HCT116 (cell line): Measurements from ENCODE around the gene BRD4. TPM values are rescaled to one million over a fixed set of nuclear protein-coding genes. Genes with fewer than 3 reads are reported as not detected.
A peak's percentile ranks its signal among the peaks of the same experiment; 100 is the strongest.

Source experiments
- ATAC-seq: fragments of 200-7000 bp; cut with Tn5 transposase; 2 replicates; pipeline ENCODE4 v1.9.1; 2020; ENCODE audit warnings: mild to moderate bottlenecking, moderate library complexity
- BruUV-seq: library from RNA; stranded (reverse); fragments of 400-500 nt; replicated peaks from 2 replicates; lab custom pipeline; 2021; lab: Mats Ljungman, UMichigan
- CTCF ChIA-PET: fragments of 300-600 bp; sonication (Branson Sonifier 250); formaldehyde crosslinking; loops from one replicate; lab custom pipeline; 2021; ENCODE audit warnings: antibody characterized with exemption; lab: Charles Lee
- POLR2A ChIA-PET: fragments of 300-600, 350-600 bp; sonication (Branson Sonifier 250); formaldehyde crosslinking; loops from one replicate; lab custom pipeline; 2021; ENCODE audit warnings: antibody characterized with exemption; lab: Charles Lee
- RAD21 ChIA-PET, 2 experiments: fragments of 300-600 bp; sonication (Branson Sonifier 250); formaldehyde crosslinking; loops; one replicate each; lab custom pipeline; 2023; ENCODE audit warnings: low total read pairs in 2 of 2; ENCODE audit not compliant: uncharacterized antibody in 2 of 2, unreplicated experiment in 2 of 2, low non-redundant PET in 1 of 2; lab: Charles Lee
- DNase-seq: peaks from one replicate; pipeline ENCODE4 v3.0.0-alpha.2; 2010; ENCODE audit warnings: low read depth, low spot score
- H2AFZ ChIP-seq: fragments of 200-600 bp; shearing (Covaris generic), sonication (generic); 2 replicates; pipeline ENCODE4 v1.6.1; 2017; ENCODE audit warnings: low read depth, mixed run types, mixed read lengths, antibody characterized with exemption, low read length; ENCODE audit not compliant: poor library complexity, severe bottlenecking
- H3K27ac ChIP-seq: 2 replicates; pipeline ENCODE4 v1.5.1; 2012; ENCODE audit warnings: low read depth, low read length
- H3K27me3 ChIP-seq: fragments of 200-600 bp; sonication (generic); 2 replicates; pipeline ENCODE4 v1.6.1; 2016; ENCODE audit warnings: mixed run types, low read length, mixed read lengths; ENCODE audit not compliant: insufficient read depth
- H3K36me3 ChIP-seq, 2 experiments: fragments of 200-500 bp in 1 of 2; fragments of 200-600 bp in 1 of 2; sonication (Bioruptor generic) in 1 of 2; sonication (generic) in 1 of 2; 2 replicates each; pipeline versions ENCODE4 v1.5.1 to v1.6.1; 2014 to 2016; ENCODE audit warnings: low read length in 2 of 2, inconsistent platforms in 1 of 2, mixed read lengths in 1 of 2, mixed run types in 1 of 2; ENCODE audit not compliant: insufficient read depth in 2 of 2, control insufficient read depth in 1 of 2
- H3K4me1 ChIP-seq, 2 experiments: fragments of 200-600 bp in 1 of 2; sonication (generic) in 1 of 2; 2 replicates each; pipeline versions ENCODE4 v1.5.1 to v1.6.1; 2012 to 2017; ENCODE audit warnings: low read length in 2 of 2, inconsistent platforms in 1 of 2, mild to moderate bottlenecking in 1 of 2, mixed read lengths in 1 of 2, mixed run types in 1 of 2, moderate library complexity in 1 of 2; ENCODE audit not compliant: insufficient read depth in 2 of 2, control insufficient read depth in 1 of 2
- H3K4me2 ChIP-seq: fragments of 200-600 bp; sonication (generic); 2 replicates; pipeline ENCODE4 v1.6.1; 2017; ENCODE audit warnings: mixed run types, low read length, mixed read lengths
- H3K4me3 ChIP-seq, 2 experiments: fragments of 200-600 bp in 1 of 2; sonication (generic) in 1 of 2; replicated peaks in 1 of 2; 2 replicates each; pipeline ENCODE4 v1.5.1; 2011 to 2016; ENCODE audit warnings: low read length in 2 of 2, control low read depth in 1 of 2, low read depth in 1 of 2, mild to moderate bottlenecking in 1 of 2, mixed read lengths in 1 of 2, mixed run types in 1 of 2
- H3K79me2 ChIP-seq: fragments of 200-600 bp; sonication (generic); 2 replicates; pipeline ENCODE4 v1.6.1; 2017; ENCODE audit warnings: mild to moderate bottlenecking, mixed run types, low read length, moderate library complexity, mixed read lengths; ENCODE audit not compliant: insufficient read depth
- H3K9ac ChIP-seq: fragments of 200-600 bp; sonication (generic); 2 replicates; pipeline ENCODE4 v1.6.1; 2016; ENCODE audit warnings: low read length, mixed read lengths
- H3K9me2 ChIP-seq: fragments of 200-600 bp; sonication (generic), shearing (Covaris generic); 2 replicates; pipeline ENCODE4 v1.6.1; 2017; ENCODE audit warnings: mixed run types, mild to moderate bottlenecking, moderate library complexity; ENCODE audit not compliant: insufficient read depth
- H3K9me3 ChIP-seq, 2 experiments: fragments of 200-500 bp in 1 of 2; fragments of 200-600 bp in 1 of 2; sonication (Bioruptor generic) in 1 of 2; sonication (generic) in 1 of 2; 2 replicates each; pipeline ENCODE4 v1.6.1; 2014 to 2017; ENCODE audit warnings: low read length in 2 of 2, mixed read lengths in 2 of 2, inconsistent platforms in 1 of 2, low read depth in 1 of 2, mild to moderate bottlenecking in 1 of 2, mixed run types in 1 of 2, moderate library complexity in 1 of 2; ENCODE audit not compliant: control insufficient read depth in 1 of 2, insufficient read depth in 1 of 2
- H4K20me1 ChIP-seq: fragments of 200-600 bp; sonication (generic), shearing (Covaris generic); 2 replicates; pipeline ENCODE4 v1.6.1; 2017; ENCODE audit warnings: mixed run types, mild to moderate bottlenecking, moderate library complexity; ENCODE audit not compliant: insufficient read depth
- CBX3 ChIP-seq: IDR thresholded peaks from 2 replicates; pipeline ENCODE4 v1.6.1; 2012; ENCODE audit warnings: low read depth
- ELF1 ChIP-seq: IDR thresholded peaks from 2 replicates; pipeline ENCODE4 v1.6.1; 2012; ENCODE audit warnings: low read depth, borderline replicate concordance
- RAD21 ChIP-seq: IDR thresholded peaks from 2 replicates; pipeline ENCODE4 v1.6.1; 2012; ENCODE audit warnings: low read depth, mild to moderate bottlenecking
- SP1 ChIP-seq: IDR thresholded peaks from 2 replicates; pipeline ENCODE4 v1.6.1; 2012; ENCODE audit warnings: low read depth
- SRF ChIP-seq: IDR thresholded peaks from 2 replicates; pipeline ENCODE4 v1.6.1; 2012; ENCODE audit warnings: low read depth
- TCF7L2 ChIP-seq: IDR thresholded peaks from 2 replicates; pipeline ENCODE4 v1.7.0; 2011; ENCODE audit warnings: borderline replicate concordance, inconsistent platforms; ENCODE audit not compliant: insufficient read depth, insufficient read length; ENCODE audit errors: extremely low read depth
- YY1 ChIP-seq: IDR thresholded peaks from 2 replicates; pipeline ENCODE4 v1.6.1; 2011; ENCODE audit warnings: low read length, low read depth, moderate library complexity, mild to moderate bottlenecking; ENCODE audit not compliant: insufficient replicate concordance; ENCODE audit errors: extremely low read depth
- ZNF274 ChIP-seq: fragments of 200-500 bp; sonication (Bioruptor generic); IDR thresholded peaks from 2 replicates; pipeline ENCODE4 v1.6.1; 2014; ENCODE audit warnings: mild to moderate bottlenecking, low read depth, low read length, inconsistent platforms
- intact Hi-C: fragments of 100-400 bp; cut with micrococcal nuclease; formaldehyde crosslinking; loops from 2 replicates; pipeline ENCODE4 v1.10.0; 2022
- total RNA-seq: library from RNA; stranded (reverse); gene quantifications from one replicate; pipeline ENCODE4 v1.2.1, GENCODE V29; 2021; ENCODE audit not compliant: unreplicated experiment
- TF ChIP-seq, protein P1 (sequence below): IDR thresholded peaks from 2 replicates; pipeline ENCODE4 v1.6.1; 2012
- TF ChIP-seq, protein P2 (sequence below), 3 experiments: fragments of 200-600 bp in 1 of 3; sonication (generic) in 1 of 3; IDR thresholded peaks in 2 of 3; conservative IDR thresholded peaks in 1 of 3; 2 replicates each; pipeline ENCODE4 v1.5.1; 2012 to 2017; ENCODE audit warnings: low read depth in 2 of 3, low read length in 2 of 3, antibody characterized with exemption in 1 of 3, borderline replicate concordance in 1 of 3, control low read depth in 1 of 3, mild to moderate bottlenecking in 1 of 3, mixed read lengths in 1 of 3, mixed run types in 1 of 3, moderate library complexity in 1 of 3; ENCODE audit not compliant: insufficient read depth in 1 of 3

The BRD4 gene
- total RNA-seq, 1 experiment from 2014 or later: 52.9 TPM

DNA sequence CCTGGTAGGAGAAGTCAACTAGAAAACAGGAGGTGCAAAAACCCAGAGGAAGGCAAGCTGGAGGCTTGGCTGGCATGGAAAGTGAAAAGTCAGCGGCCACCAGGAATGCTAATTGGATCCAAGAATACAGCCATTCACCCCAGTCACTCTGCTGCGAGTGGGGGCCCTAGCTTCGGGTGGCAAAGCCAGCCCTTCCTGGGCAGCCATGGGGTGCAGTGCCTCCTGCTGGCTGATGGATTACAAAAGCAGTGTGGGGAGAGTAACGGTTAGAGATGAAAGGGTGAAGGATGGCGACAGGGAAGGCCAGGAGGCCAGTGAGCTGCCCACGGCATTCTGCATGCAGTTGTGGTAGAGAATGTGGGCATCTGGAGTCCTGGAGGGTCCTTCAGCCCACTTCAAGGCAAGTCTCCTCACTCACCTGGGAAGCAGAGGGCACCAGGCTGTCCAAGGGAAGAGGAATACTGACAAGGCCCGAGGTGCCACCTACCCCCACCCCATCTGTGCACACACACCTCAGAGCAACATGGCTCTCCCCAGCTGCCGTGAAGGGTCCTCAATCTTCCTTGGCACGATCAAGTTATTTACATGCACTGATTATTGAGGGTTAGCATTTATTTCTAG is 79.8 kb downstream of the BRD4 start:
- no peak for DNase-seq
- no peaks in the 10 kb centered on the region for H3K9me2 ChIP-seq
- CTCF ChIA-PET: interaction anchor here (0.7 to 2.2 kb wide), 12 partner anchors 9 to 303 kb away, joined by 3 to 14 read pairs (median 4); no protein-coding TSS in a partner anchor
- intact Hi-C loops: loop anchor here (5.0 kb wide), 1 partner anchor 380 kb away; no protein-coding TSS in a partner anchor
- peak; percentile 51 for ATAC-seq
- H2AFZ ChIP-seq: no peak overlapping the region
- no peak overlapping the region for H3K27ac ChIP-seq
- H3K4me2 ChIP-seq: no peak overlapping the region
- H3K4me3 ChIP-seq: no peak overlapping the region
- H3K36me3 ChIP-seq: peaks cover 0 to 4% of the 10 kb centered on the region in 2 experiments; a peak in 3 of 4 replicates
- no peak for TF ChIP-seq SP1
- no peak for TF ChIP-seq ELF1
- TF ChIP-seq YY1: no peak
- no peak for TF ChIP-seq CBX3
- peak; percentile 65 for TF ChIP-seq RAD21
- no peak for TF ChIP-seq ZNF274
- peak; percentile 19 for TF ChIP-seq TCF7L2
- TF ChIP-seq, protein P1, sequence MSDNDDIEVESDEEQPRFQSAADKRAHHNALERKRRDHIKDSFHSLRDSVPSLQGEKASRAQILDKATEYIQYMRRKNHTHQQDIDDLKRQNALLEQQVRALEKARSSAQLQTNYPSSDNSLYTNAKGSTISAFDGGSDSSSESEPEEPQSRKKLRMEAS: no peak
- TF ChIP-seq, protein P2, sequence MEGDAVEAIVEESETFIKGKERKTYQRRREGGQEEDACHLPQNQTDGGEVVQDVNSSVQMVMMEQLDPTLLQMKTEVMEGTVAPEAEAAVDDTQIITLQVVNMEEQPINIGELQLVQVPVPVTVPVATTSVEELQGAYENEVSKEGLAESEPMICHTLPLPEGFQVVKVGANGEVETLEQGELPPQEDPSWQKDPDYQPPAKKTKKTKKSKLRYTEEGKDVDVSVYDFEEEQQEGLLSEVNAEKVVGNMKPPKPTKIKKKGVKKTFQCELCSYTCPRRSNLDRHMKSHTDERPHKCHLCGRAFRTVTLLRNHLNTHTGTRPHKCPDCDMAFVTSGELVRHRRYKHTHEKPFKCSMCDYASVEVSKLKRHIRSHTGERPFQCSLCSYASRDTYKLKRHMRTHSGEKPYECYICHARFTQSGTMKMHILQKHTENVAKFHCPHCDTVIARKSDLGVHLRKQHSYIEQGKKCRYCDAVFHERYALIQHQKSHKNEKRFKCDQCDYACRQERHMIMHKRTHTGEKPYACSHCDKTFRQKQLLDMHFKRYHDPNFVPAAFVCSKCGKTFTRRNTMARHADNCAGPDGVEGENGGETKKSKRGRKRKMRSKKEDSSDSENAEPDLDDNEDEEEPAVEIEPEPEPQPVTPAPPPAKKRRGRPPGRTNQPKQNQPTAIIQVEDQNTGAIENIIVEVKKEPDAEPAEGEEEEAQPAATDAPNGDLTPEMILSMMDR (IDR thresholded peaks at IDR 0.05 in 2 of 3, conservative IDR thresholded peaks at IDR 0.05 in 1 of 3; ENCODE audit: borderline replicate concordance in 1 of 3, insufficient read depth in 1 of 3, low read depth in 2 of 3, low read length in 2 of 3): peak; percentile 37 to 72 (median 69); a peak in 5 of 6 replicates
- no peak for TF ChIP-seq SRF
- TF ChIP-seq, all 23 proteins: peak for 3
- Histone ChIP-seq H4K20me1 (no peaks in the 10 kb centered on the region), H3K27me3 (no peaks in the 10 kb centered on the region), H3K9ac (no peak overlapping the region), H3K9me3 (no peaks in the 10 kb centered on the region), H3K79me2 (peaks cover 18% of the 10 kb centered on the region; the same call in 1 of the 2 replicates), H3K4me1 (peaks cover 14 to 28% of the 10 kb centered on the region in 2 experiments)
- ChIA-PET POLR2A (no interaction called here), RAD21 (interaction anchor here in 1 of 2 experiments (1.2 kb wide), 1 partner anchor 91 kb away, joined by 3 read pairs; no protein-coding TSS in a partner anchor)
- BruUV-seq: no TSS peak
